ENCODE results near the gene CARD11.

GRCh38 chr7:2959103-2959680 is 84.5 kb downstream of the CARD11 start:
- TF ChIP-seq BRCA1 (CRISPR knock-in tag; IDR thresholded peaks at IDR 0.05) (no peak), ARNT (IDR thresholded peaks at IDR 0.05) (no peak), HES4 (CRISPR knock-in tag; IDR thresholded peaks at IDR 0.05; ENCODE audit: borderline replicate concordance) (no peak), MXD1 (CRISPR knock-in tag; IDR thresholded peaks at IDR 0.05) (no peak), KLF6 (CRISPR knock-in tag; IDR thresholded peaks at IDR 0.05) (no peak), SUZ12 (IDR thresholded peaks at IDR 0.05; ENCODE audit: low read depth, low read length) (no peak), U2AF2 (IDR thresholded peaks at IDR 0.05; ENCODE audit: low read depth, low read length) (no peak), ZBTB40 (IDR thresholded peaks at IDR 0.05) (no peak), ZBTB40 (CRISPR knock-in tag; IDR thresholded peaks at IDR 0.05) (no peak), EP300 (IDR thresholded peaks at IDR 0.05; ENCODE audit: low read depth in 2 of 2, low read length in 2 of 2) (no peak), EP300 (CRISPR knock-in tag; IDR thresholded peaks at IDR 0.05; ENCODE audit: borderline replicate concordance) (no peak), NR3C1 (CRISPR knock-in tag; IDR thresholded peaks at IDR 0.05) (no peak), RARA (CRISPR knock-in tag; IDR thresholded peaks at IDR 0.05) (no peak)
